ENCODE data around the gene OTOP1. TPM values are rescaled to one million over a fixed set of nuclear protein-coding genes. Genes with fewer than 3 reads are reported as not detected.
"Not testable (repeated sequence)": the region's sequence is repeated elsewhere in the genome, so short reads cannot be mapped to it uniquely, and the experiment has no call there.

Gene OTOP1
- total RNA-seq, 4 donors from 2014 or later: not detected

- DNase-seq (ENCODE audit: low spot score): no peak
- TF ChIP-seq CTCF (IDR thresholded peaks at IDR 0.05): no peak
- no peak for ATAC-seq (ENCODE audit: low FRiP score)
Measured at GRCh38 chr4:4254199-4254598, 27.5 kb upstream of the OTOP1 start.

- TF ChIP-seq CTCF (IDR thresholded peaks at IDR 0.05): no peak
- DNase-seq (ENCODE audit: low spot score): no peak
- ATAC-seq (ENCODE audit: low FRiP score): no peak
Measured at GRCh38 chr4:4249866-4250265, 23.1 kb upstream of the OTOP1 start.

DNA sequence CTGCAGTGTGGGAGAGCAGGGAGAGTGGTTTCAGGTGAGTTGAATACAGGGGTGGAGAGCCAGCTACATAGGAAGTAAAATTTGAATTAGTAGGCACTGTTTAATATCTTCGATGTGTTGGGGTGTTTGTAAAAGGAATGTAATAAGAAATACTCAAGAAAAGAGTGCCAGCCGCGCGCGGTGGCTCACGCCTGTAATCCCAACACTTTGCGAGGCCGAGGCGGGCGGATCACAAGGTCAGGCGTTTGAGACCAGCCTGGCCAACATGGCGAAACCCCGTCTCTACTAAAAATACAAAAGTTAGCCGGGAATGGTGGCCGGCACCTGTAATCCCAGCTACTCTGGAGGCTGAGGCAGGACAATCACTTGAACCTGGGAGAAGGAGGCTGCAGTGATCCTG is 22.6 kb upstream of the OTOP1 start:
- not testable (repeated sequence) for ATAC-seq (ENCODE audit: low FRiP score)

DNA sequence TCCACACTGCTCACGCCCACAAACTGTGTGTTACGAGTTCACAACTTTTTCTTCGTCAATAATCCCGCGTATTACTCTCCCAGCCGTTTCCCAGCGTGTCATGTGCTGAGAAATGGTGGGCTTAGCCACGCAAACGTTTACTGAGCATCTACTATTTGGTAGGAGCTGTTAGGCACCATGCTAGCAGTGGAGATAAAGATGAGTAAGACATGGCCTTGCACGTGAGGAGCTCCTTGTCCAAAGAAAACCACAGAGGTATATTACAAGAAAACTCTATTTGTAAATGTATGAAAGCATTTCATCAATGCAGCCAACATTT is 22.1 kb upstream of the OTOP1 start:
- TF ChIP-seq CTCF (IDR thresholded peaks at IDR 0.05): no peak
- no peak for ATAC-seq (ENCODE audit: low FRiP score)
- no peak for DNase-seq (ENCODE audit: low spot score)

More for the DNA sequence above, 22.6 kb upstream of the OTOP1 start:
- DNase-seq (ENCODE audit: low spot score): not testable (repeated sequence)

DNA sequence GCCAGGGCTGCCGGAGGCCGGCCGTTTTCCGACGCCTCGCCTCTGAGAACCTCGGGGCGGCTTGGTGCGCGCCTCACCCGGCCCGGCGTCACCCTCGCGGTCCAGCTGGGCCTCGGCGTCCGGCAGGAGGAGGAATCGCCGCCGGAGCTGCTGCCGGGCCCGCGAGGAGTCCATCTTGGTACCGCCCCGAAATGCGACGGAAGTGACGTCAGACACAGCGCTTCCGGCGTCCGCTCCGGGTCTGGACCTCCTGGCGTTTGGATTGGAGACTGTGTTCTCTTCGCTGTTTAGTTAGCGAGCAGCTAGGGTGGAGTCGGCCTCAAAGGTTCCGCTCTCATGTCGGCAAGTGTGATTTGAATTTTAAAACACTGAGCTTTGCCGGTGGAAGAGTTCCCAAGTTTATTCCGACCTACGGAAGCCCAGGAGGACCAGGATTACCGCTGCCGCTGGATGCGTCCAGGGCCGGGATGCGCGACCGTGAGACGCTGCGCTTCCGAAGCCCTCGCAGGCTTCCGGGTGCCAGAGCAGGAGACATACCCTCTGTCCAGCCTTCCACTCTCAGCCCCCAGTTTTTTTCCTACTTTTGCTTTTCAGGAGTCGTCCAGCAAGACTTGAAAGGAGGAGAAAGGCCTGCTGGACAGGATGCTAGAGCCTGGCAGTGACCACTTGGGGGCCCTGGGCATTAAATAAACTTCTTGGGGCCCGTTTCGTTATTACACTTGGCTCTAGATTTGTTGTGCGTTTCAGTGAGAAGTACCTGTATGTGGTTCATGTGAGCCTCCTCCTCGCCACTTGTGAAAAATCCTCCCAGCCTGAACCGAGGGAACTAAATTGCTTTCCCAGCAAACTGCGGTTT is 21.5 kb upstream of the OTOP1 start, which contains the start of gene TMEM128:
Gene TMEM128, minus strand, starts transcription at position 195 of the 856 bp plus-strand sequence. Its CDS starts 21 bp downstream, at position 174.
- no peak for TF ChIP-seq CTCF (IDR thresholded peaks at IDR 0.05)
- DNase-seq (ENCODE audit: low spot score) (peak; percentile 84), ATAC-seq (ENCODE audit: low FRiP score) (peak; percentile 94)

GRCh38 chr4:4247696-4248028 is 20.9 kb upstream of the OTOP1 start:
- DNase-seq (ENCODE audit: low spot score): no peak
- no peak for ATAC-seq (ENCODE audit: low FRiP score)
- no peak for TF ChIP-seq CTCF (IDR thresholded peaks at IDR 0.05)

GRCh38 chr4:4245172-4245571 is 18.4 kb upstream of the OTOP1 start:
- no peak for TF ChIP-seq CTCF (IDR thresholded peaks at IDR 0.05)
- DNase-seq (ENCODE audit: low spot score) (no peak), ATAC-seq (ENCODE audit: low FRiP score) (no peak)

GRCh38 chr4:4239551-4239950 is 12.8 kb upstream of the OTOP1 start:
- DNase-seq (ENCODE audit: low spot score); ATAC-seq (ENCODE audit: low FRiP score): not testable (repeated sequence)
